Stimulated activated CD4-positive, alpha-beta T cell treated with anti-CD3 and anti-CD28 coated beads, Interleukin-1b, Interleukin-23, amount 100 ng/mL, for 1 hour (primary cell): ENCODE data around the gene ULK4.
"Not testable (repeated sequence)": the region's sequence is repeated elsewhere in the genome, so short reads cannot be mapped to it uniquely, and the experiment has no call there.

Experiments
- DNase-seq, 2 donors: peaks; one replicate each; pipeline ENCODE4 v3.0.0-alpha.2; 2020; ENCODE audit warnings: low read depth in 2 of 2

The ULK4 gene

DNA sequence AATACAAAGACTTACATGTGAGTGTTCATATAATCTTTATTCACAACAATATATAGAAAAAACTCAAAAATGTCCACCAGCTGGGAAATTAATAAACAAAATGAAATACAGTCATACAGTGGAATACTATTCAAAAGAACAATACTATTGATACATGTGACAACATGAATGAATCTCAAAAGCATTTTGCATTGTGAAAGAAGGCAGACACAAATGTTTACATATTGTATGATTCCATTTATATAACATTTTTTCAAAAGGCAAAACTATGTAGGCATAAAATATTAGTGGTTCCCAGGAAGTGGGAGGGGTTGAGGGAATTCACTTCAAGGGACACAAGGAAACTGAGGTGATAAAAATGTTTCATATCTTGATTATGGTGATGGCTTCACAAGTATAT, 459.4 kb downstream of the ULK4 start:
- no peak for DNase-seq

DNA sequence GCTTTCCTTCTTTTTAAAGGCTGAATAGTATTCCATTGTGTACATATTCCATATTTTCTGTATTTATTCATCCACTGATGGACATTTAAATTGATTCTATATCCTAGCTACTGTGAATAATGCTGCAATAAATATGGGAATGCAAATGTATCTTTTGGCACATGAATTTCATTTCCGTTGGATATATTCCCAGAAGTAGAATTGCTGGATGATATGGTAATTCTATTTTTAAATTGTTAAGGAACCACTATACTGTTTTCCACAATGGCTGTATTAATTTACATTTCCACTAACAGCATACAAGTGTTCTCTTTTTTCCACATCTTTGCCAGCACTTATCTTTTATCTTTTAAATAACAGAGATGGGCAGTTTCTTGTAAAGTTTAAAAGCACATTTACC, 459.9 kb downstream of the ULK4 start:
- DNase-seq = no peak

DNA sequence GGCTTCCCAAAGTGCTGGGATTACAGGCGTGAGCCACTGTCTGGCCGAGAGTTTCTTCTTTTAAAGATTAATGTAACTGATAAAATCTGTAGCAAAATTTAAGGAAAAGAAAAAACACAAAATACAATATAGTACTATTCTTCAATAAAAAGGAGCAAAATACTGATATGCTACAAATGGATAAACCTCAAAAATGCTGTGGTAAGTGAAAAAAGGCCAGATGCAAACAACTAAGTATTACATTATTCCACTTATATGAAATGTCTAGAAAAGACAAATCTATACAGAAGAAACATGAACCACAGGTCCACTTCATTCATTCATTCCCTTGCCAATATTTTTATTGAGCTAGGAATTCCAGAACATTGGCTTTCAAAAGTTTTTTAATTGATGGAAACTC, 463.1 kb downstream of the ULK4 start:
- DNase-seq = no peak

DNA sequence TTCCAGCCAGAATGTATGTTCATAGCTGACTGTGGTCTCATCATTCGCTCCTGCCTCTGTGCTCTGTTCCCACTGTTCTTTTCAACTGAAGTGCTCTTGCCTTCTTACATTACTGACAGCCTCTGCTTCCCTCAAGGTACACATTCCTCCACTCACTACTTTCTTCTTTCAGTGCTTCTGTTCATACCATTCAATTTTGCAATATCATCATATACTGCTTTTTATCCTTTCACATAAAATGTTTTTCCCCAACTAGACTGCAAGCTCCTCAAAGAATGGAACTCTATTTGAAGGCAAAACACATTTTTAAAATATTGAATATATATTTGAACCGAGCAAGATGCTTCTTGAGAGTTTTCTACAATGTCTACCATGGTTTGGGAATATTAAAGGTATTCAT, 471.5 kb downstream of the ULK4 start:
- DNase-seq = no peak

DNA sequence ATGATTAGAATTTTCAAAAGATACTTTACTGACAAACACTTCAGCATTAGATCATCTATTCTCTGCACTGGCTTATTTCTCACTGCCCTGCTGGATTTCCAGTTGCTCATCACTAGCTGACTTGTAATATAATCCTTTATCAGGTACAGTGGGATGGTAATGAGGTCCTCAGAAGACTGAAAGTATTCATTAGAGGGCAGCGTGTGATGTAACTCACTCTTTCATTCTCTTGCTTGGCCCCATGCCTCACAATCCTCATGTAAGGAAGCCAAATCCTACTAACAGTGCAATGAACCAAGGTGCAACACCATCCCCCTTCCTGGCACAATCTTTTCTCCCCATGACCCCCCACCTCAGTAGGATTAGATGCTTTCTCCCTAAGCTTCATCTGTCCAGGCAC, 472.7 kb downstream of the ULK4 start:
- no peak for DNase-seq

DNA sequence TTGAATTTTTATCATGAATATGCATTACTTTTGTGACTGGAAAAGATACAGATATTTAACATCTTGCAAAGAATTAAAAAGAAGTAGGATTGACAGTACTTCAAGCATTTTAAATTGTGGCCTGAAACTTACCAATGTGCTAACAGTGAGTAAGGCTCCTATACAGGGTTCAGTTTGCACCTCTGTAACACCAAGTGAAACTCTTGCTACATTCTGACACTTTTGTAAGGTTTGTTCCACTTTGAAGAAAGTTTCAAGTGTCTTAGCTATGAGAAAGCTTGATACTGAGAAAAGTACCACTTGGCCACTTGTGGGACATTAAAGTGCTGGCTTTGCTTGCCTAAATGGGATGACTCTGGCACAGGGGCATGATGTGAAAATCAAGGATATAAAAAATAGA, 473.4 kb downstream of the ULK4 start:
- no peak for DNase-seq

DNA sequence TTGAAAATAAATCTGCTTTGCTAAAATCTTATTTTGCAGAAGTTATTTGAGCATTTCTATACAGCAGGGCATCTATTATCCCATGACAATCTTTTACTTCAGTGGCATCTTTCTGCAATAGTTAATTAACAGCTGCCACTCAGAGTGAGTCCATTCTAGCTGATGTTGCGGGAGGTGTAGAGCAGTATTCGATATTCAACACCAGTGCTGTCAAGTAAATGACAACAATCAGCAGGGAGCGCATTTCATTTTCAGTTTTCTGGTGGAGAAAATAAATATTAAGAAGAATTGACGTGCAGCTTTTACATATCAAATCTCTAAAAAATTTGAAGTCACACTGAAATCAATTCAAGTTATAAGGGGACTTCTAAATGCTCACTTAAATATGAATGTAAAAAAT, 476.4 kb downstream of the ULK4 start:
- DNase-seq = no peak

DNA sequence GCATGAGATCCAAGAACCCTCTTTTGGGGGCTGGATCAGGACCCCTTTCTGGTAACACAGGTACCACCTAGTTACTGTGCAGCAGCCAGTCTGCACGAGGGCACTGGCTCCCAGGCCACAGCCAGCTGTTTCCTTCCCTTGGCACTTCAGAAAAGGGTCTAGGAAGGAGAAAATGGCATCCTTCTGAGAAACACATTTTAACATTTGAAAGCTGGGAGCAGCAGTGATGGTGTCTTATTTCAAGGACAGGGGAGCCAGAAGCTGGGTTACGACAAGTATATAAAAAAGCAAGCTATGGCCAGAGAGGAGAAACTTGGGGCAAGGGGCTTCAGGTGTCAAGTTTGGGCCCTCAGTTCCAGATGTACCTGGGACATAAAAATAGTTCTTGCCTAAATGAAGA, 479.8 kb downstream of the ULK4 start:
- no peak for DNase-seq

DNA sequence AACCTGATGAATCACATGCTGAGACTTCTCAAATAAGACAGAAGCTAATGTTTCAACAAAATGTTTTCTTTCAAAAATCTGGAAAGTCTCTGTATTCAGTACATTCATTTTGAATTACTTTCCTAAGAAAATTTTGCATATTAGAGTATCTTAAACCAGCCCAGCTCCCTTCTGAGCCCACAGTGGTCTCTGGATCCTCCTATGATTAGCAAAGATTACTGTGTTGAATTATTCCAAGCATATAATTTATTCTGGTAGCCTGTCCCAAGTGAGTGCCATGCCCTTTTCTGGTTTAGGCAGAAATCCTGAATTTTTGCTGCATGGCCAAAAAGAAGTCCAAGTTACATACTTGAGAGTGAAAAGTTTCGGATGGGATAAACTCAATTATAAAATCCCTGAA, 483.6 kb downstream of the ULK4 start:
- DNase-seq = no peak

DNA sequence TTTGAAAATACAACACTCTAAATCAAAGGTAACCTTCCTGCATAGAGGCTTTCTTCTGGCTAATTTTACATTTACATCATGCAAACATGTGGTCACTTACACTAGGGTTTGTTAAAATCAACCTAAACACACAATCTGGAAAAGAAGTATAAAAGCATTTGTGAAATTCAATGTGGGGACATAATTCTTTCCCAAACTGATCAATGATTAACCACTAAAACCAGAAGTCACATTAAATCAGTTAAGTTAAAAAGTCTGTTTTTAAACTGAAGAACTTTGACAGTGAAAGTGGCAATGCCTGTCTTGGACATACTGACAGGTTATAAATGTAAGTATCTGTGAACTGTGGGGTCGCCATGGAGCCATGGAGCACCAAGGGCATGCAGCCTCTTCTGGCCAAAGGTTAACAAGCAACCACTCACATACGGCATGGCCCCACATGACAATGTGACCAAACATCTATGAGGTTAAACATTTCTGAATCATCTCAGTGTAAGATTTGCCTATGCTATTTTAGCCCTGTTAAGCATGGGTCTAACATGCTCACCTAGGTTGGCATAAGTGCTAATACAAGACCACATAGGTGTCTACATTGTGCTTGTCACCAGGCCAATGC, 484.4 kb downstream of the ULK4 start:
- DNase-seq = no peak

DNA sequence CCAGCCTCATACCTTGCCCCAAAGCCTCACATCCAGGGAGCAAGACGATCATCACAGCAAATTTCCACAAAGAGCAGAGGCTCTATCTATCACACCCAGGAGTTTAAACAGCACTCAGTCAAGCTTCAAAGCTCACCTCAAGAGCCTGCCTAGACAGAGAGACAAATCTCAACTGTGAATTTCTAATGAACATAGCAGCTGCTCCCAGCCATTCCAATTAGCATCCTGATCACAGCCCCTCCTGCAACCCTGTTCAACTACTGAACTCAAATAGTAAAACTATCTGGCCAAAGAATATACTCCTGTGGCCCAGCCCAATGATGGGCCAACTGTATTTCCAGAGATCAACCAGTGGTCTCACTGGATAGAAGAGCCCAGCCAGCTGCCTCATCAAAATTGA, 492.8 kb downstream of the ULK4 start:
- no peak for DNase-seq

DNA sequence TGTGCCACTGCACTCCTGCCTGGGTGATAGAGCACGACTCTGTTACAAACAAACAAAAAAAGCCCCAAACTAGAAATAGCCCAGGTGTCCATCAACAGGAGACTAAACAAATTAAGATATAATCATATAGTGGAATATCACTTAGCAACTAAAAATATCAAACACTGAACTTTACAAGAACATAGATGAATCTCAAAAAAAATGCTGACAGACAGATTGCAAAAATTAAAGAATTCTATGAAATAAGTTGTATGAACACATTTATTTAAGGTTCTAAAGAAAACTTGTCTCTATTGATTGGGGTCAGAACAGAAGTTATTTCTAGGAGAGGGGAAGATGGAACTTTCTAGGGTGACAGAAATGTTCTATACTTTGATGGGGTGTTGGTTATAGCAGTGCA, 494.4 kb downstream of the ULK4 start:
- DNase-seq = no peak

DNA sequence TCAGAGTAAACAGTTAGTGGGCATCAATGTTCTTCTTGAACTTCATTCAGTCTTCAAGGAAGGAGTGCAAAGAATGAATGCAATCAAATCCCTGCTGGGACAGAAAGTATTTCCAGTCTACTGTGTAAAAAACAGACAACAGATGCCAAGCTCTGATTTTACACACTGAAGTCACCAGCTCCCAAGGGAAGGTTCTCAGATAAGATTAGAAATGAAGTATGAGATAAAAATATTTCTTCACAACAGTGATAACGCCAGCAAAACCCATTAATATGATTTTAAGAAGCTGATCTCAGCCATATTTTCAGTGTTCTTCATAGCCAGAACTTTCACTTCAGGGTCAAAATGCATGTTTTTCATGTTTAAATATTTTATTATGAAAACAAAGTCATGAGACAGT, 497.0 kb downstream of the ULK4 start:
- DNase-seq = no peak

DNA sequence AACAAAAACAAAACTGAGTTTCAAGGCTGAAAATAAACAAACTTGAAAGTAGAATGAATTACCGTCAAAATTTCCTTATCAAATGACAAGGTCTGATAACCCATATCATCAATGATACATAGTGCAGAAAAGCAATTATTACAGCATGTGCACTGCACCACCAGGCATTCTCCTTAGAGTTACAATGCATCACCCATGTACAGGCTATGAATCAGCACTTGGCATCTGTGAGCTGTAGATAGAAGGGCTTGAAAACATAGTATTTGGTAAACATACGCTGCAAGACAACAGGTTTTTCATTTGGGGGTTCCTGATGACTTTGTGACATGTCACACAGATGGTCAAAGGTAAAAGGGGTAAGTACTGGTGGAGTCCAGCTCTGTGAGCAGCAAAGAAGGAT, 497.5 kb downstream of the ULK4 start:
- DNase-seq = no peak

DNA sequence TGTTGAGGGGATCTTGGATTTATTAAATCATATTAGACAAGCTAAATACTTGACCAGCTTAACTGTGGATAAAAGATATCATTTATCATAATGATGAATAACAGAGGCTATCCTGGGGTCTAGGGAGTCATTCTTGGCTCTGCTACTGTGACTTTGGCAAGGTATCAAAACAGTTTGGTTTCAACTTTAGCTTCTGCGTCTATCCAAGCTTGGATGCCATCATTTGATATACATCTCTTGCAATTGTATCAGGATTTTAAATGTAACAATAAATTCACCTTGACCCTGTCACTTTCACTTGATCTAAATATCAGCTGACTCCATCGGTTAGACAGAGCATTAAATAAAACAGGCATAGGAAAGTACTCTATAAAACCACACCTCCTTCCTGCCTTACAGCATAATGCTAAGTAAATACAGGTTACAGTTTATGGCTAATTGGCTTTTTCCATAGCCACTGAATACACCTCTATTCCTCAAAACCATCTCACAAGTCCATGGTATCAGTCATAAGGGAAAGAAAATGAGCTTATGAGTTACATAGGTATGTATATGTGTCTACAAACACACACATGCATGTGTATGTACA, 499.7 kb downstream of the ULK4 start:
- no peak for DNase-seq

DNA sequence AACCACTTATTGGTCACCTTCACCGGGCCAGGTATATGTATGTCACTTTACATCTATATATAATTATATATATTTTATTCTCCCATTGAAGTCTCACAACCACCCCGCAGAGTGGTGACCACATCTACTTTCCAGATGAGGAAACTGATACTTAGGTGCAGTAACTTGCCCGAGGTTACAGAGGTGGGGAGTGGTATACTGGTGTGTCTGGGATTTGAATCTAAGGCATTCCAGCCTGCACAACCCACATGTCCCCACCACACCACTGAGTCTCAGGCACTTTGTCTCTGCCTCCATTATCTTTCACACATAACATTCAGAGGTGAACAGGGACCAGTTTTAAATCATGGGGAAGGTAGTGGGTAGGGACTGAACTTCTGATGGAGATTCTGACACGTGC, 501.2 kb downstream of the ULK4 start:
- no peak for DNase-seq

DNA sequence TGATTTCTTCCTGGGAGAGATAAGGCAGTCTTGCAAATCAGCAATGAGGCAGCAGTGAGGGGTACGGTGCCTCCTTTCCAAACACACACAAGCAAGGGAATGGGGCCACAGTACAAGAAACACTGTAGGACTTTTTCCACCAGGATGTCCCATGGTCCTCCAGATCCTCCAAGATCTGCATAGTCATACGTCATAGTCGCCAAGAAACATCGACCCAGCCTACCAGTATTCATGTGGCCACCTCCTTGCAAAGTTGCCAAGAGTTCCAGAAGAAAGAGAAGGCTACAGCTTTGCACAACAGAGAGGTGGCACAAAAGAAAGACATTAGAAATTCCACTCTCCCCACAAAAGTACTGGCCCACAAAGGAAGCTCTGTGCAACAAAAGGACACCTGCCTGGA, 504.7 kb downstream of the ULK4 start:
- DNase-seq = no peak

DNA sequence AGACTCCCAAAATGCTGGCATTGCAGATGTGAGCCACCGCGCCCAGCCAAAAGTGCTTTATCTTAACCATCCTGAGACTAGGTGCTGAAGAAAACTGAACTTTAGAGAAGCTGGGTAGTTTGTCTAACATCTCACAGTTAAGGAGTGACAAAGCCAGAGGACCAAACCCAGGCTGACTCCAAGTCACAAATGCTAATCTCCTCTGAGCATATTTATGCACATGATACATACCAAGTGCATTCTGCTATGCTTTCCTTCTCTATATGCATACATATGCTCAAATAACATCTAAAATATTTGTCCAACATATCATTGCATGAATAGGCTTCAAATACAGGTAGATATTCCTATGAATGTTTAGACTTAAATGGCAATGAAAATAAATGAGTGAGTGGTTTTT, 505.7 kb downstream of the ULK4 start:
- DNase-seq = no peak

DNA sequence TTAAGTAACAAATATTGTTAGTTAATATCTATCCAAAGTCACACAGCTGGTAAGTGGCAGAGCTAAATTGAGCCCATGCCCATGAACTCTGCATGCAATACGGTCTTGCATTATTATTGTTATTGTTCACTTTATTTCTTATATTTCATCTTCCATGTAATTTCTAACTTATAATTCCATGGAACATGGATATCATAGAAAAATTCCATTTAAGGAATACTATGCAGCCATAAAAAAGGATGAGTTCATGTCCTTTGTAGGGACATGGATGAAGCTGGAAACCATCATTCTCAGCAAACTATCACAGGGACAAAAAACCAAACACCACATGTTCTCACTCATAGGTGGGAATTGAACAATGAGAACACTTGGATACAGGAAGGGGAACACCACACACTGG, 508.3 kb downstream of the ULK4 start:
- not testable (repeated sequence) for DNase-seq

DNA sequence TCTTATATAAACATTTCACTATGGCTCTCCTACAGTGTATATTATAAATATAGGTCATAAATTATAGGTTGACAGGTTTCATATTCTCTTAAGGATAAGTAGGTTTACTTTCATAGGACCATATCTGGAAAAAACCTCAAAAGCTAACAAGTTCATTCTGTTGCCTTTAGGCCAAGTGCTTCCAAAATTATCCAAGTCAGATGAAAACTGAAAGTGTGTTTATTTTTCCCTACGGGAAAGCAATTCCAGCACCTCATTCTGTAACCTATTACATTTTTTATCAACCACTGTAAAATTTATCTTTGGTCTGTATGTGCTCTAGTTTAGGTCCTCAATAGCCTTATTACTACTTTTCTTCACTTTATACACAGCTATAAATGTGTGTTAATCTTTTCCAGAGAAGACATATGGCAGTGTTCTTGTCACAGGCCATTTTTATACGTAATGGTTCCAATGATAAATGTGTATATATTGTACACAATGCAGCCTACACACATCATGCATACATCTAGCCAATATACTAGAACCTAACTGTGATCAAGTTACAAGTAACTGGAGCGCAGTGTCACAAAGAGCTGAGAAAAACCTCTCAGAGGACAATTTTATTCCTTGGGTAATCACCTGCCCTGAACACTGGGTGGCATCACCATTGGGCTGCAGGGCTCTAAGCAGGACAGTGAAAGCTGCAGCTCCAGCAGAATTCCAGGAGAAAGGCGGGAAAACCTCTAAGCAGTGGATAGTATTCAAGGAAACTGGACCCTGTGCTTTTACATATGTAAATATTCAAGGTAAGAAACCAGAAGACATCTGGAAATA, 511.3 kb downstream of the ULK4 start:
- DNase-seq = no peak

DNA sequence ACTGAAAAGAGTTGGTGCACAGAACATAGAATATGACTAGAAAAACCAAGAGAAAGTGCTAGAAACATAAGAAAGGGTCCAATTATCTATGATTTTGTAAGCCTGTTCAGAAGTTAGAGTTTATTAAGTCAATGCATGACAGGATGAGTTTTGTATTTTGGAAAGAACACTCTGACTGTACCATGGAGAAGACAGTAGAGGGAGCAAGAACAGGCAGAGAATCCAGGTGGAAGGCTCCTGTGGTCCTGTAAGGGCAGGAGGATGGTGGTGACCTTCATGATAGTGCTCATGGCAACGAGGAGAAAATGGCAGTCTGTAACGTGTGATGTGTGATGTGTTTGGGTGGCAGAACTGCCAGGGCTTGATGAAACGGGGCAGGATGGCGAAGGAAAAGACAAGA, 513.5 kb downstream of the ULK4 start:
- no peak for DNase-seq

DNA sequence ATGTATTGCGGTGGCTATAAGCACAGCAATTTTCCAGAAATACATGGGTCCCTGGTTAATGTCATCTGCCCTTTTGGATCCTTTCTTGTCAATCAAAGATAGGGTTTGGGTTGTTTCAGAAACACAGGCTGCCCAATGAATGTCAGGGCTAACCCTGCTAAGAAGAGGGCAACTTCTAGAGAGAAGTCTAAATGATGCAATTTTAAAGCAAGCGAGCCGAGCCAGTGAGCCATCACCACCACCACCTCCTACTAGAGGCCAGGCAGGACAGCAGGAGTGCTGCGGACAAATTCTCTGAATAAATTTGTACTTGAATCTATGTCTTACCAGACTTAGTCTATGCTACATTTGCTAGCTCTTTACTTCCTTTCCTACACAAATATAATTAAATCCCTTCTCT, 514.2 kb downstream of the ULK4 start:
- DNase-seq = no peak

DNA sequence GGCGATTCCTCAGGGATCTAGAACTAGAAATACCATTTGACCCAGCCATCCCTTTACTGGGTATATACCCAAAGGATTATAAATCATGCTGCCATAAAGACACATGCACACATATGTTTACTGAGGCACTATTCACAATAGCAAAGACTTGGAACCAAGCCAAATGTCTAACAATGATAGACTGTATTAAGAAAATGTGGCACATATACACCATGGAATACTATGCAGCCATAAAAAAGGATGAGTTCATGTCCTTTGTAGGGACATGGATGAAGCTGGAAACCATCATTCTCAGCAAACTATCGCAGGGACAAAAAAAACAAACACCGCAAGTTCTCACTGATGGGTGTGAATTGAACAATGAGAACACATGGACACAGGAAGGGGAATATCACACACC, 515.6 kb downstream of the ULK4 start:
- not testable (repeated sequence) for DNase-seq
